ENCODE measurements around the gene SNAP29. TPM values are rescaled to one million over a fixed set of nuclear protein-coding genes. Genes with fewer than 3 reads are reported as not detected.
A peak's percentile ranks its signal among the peaks of the same experiment; 100 is the strongest.
"Not testable (repeated sequence)": the region's sequence is repeated elsewhere in the genome, so short reads cannot be mapped to it uniquely, and the experiment has no call there.

The SNAP29 gene
- total RNA-seq, 6 experiments from 2014 or later = 34.2 to 40.7 (median 38.0) TPM

- Mint-ChIP-seq H3K27ac (no peak overlapping the region), H3K4me3 (no peak overlapping the region), H3K4me1 (ENCODE audit: low read depth) (peaks cover 26% of the 10 kb centered on the region), H3K36me3 (ENCODE audit: low read depth) (no peaks in the 10 kb centered on the region), H3K27me3 (ENCODE audit: insufficient read depth) (no peaks in the 10 kb centered on the region; the same call in 1 of the 2 replicates), H3K9me3 (no peaks in the 10 kb centered on the region)
- DNase-seq = no peak
- TF ChIP-seq CTCF (IDR thresholded peaks at IDR 0.05) = no peak
These were observed 44.3 kb downstream of the SNAP29 start for GRCh38 chr22:20903093-20903492.

GRCh38 chr22:20904008-20904979 lies 45.5 kb downstream of the SNAP29 start:
- Mint-ChIP-seq H3K4me1 (ENCODE audit: low read depth) (peaks cover 26% of the 10 kb centered on the region), H3K27ac (peak overlapping the region; percentile 89), H3K27me3 (ENCODE audit: insufficient read depth) (no peaks in the 10 kb centered on the region; the same call in 1 of the 2 replicates), H3K9me3 (no peaks in the 10 kb centered on the region), H3K36me3 (ENCODE audit: low read depth) (no peaks in the 10 kb centered on the region), H3K4me3 (peak overlapping the region; percentile 47)
- peak; percentile 95 for DNase-seq
- no peak for TF ChIP-seq CTCF (IDR thresholded peaks at IDR 0.05)

DNA sequence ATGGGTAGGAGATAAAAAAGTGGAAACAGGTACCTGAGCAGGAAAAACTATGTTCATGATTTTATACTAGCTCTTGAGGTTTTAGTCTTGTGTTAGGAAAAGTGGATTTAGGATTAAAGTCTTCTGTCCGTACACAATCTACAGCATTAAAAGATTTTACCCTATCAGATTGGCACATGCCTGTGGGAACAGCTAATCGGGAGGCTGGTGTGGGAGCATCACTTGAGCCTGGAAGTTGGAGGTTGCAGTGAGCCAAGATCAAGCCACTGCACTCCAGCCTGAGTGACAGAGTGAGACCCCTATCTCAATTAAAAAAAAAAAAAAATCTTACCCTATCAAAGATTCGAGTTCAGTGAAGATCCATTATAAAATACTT lies 46.2 kb downstream of the SNAP29 start:
- Mint-ChIP-seq H3K36me3 (ENCODE audit: low read depth) (no peaks in the 10 kb centered on the region), H3K4me3 (peak overlapping the region; percentile 47), H3K27ac (peak overlapping the region; percentile 89), H3K9me3 (no peaks in the 10 kb centered on the region), H3K4me1 (ENCODE audit: low read depth) (peaks cover 26% of the 10 kb centered on the region), H3K27me3 (ENCODE audit: insufficient read depth) (no peaks in the 10 kb centered on the region; the same call in 1 of the 2 replicates)
- no peak for TF ChIP-seq CTCF (IDR thresholded peaks at IDR 0.05)
- no peak for DNase-seq

DNA sequence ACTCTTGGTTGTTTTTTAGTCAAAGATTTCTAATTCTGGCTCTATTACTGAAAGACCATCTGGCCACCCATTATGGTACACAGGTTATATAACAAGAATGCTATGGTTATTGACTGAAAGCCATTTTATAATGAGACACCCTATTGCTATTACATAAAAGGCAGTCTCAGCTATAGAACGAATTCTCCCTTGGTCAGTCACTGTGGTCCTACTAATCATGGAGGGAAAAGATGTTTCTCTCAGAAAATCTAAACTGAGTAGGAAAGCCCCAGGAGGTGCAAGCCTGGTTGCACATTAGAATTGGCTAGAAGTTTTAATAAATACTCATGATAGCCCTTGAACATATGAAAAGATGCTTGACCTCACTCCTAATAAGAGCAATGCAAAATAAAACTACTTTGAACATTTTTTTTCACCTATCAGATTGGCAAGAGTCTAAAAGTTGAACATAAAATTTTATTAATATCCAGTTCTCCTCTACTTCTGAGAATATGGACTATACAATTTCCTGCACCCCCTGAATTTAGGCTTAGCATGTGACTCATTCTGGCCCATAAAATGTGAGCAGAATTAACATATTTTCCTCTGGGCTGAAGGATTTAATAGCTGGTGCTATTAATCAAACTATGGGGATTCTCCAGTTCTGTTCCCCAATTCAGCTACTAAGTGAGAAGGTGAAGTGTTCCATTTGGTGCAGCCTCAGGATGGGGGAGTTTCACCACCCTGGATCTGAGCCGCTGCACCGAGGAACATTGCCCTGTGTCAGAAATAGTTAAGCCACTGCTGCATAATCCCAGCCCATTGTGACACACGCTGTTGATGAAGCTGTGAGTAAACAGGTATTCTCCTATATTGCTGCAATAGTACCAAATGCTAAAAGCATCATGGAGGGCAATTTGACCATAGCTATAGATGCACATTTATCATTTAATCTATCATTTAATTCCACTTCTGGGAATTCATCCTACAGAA lies 46.9 kb downstream of the SNAP29 start:
- no peak for DNase-seq
- Mint-ChIP-seq H3K4me1 (ENCODE audit: low read depth) (peaks cover 26% of the 10 kb centered on the region), H3K27me3 (ENCODE audit: insufficient read depth) (no peaks in the 10 kb centered on the region; the same call in 1 of the 2 replicates), H3K4me3 (peak overlapping the region; percentile 47), H3K27ac (peak overlapping the region; percentile 89), H3K9me3 (no peaks in the 10 kb centered on the region), H3K36me3 (ENCODE audit: low read depth) (no peaks in the 10 kb centered on the region)
- TF ChIP-seq CTCF (IDR thresholded peaks at IDR 0.05) = no peak

GRCh38 chr22:20906387-20906767 lies 47.6 kb downstream of the SNAP29 start:
- H3K36me3 Mint-ChIP-seq (ENCODE audit: low read depth) = no peaks in the 10 kb centered on the region
- H3K4me1 Mint-ChIP-seq (ENCODE audit: low read depth) = peaks cover 26% of the 10 kb centered on the region
- TF ChIP-seq CTCF (IDR thresholded peaks at IDR 0.05) = no peak

GRCh38 chr22:20908717-20909116 lies 49.9 kb downstream of the SNAP29 start:
- not testable (repeated sequence) for H3K36me3 Mint-ChIP-seq (ENCODE audit: low read depth); H3K27me3 Mint-ChIP-seq (ENCODE audit: insufficient read depth); H3K9me3 Mint-ChIP-seq; H3K27ac Mint-ChIP-seq; DNase-seq; H3K4me3 Mint-ChIP-seq
- peaks cover 26% of the 10 kb centered on the region for H3K4me1 Mint-ChIP-seq (ENCODE audit: low read depth)

More at GRCh38 chr22:20906387-20906767, 47.6 kb downstream of the SNAP29 start:
- H3K27me3 Mint-ChIP-seq (ENCODE audit: insufficient read depth) = no peaks in the 10 kb centered on the region; the same call in 1 of the 2 replicates
- DNase-seq = no peak
- no peaks in the 10 kb centered on the region for H3K9me3 Mint-ChIP-seq
- no peak overlapping the region for H3K27ac Mint-ChIP-seq
- H3K4me3 Mint-ChIP-seq = no peak overlapping the region

Measured in HFFc6 (cell line).